Activated naive CD4-positive, alpha-beta T cell treated with anti-CD3 and anti-CD28 coated beads, Interleukin-2, amount 50 U/mL, for 16 hours (primary cell): ENCODE measurements around the gene DIP2B.
A peak's percentile ranks its signal among the peaks of the same experiment; 100 is the strongest.

Experiments
- DNase-seq: peaks from one replicate; pipeline ENCODE4 v3.0.0-alpha.2; 2020

Gene DIP2B

GRCh38 chr12:50614167-50614759, 109.5 kb downstream of the DIP2B start:
- DNase-seq, result no peak

- DNase-seq, result no peak
Measured at GRCh38 chr12:50615145-50615906, 110.5 kb downstream of the DIP2B start.

GRCh38 chr12:50615907-50616296, 111.1 kb downstream of the DIP2B start:
- no peak for DNase-seq

GRCh38 chr12:50617657-50618056, 112.9 kb downstream of the DIP2B start:
- no peak for DNase-seq

- DNase-seq, result no peak
Measured at GRCh38 chr12:50618864-50619609, 114.3 kb downstream of the DIP2B start.

GRCh38 chr12:50619610-50619958, 114.8 kb downstream of the DIP2B start:
- no peak for DNase-seq

DNA sequence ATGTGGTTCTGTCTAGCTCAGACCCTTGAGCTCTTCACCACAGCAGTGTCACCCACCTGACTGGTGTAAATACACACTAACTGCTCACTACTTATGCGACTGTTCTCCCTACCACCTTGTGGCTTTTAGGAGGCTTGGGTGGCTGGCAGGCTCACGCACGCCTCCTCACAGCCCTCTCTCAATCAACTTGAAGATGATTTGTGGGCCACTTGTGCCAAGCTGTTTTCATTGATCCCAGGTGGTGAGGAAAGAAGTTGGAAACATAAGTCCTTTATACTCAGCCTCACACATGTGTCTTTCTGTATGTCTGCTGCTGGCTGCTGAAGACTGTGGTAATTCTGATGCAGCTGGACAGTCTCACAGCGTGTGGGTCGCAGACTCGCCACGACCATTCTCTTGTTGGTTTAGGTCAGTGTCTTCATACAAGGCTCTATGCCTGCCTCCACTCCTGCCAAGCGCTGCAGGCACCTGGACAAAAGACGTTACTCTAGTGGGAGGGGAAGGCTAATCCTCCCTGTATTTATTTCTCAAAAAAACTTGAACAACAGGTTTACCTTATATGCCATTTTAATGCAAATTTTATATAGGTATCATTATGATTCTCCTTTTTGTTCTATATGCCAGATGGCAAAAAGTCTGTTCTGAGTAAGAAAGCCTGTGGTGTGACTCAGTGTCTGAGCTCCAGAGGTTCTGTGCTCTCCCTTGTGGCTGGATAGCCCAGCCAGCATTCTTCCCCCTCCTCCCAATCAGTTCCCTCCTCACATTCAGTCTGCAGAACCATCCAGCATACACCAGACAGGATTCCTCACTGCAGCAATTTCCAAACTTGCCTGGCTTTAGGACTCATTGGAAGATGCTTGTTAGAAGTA, 115.6 kb downstream of the DIP2B start:
- peak; percentile 25 for DNase-seq

DNA sequence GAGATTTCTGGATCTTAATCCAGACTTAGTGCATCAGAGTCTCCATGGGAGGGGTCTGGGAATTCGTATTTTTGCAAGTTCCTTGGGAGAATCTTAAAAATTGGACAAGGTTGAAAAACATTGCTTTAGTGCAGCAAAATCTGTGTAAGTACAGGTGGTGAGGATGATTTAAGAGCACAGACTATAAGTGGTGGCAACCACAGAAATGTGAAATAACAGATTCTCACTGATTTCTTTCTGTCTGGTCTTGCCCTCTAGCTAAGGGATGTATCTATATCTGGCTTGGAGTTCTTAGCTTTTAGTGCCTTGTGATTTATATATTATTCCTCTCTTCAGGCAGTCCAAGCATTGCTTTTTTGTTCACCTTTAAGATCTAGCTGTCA, 116.2 kb downstream of the DIP2B start:
- DNase-seq, result no peak

DNA sequence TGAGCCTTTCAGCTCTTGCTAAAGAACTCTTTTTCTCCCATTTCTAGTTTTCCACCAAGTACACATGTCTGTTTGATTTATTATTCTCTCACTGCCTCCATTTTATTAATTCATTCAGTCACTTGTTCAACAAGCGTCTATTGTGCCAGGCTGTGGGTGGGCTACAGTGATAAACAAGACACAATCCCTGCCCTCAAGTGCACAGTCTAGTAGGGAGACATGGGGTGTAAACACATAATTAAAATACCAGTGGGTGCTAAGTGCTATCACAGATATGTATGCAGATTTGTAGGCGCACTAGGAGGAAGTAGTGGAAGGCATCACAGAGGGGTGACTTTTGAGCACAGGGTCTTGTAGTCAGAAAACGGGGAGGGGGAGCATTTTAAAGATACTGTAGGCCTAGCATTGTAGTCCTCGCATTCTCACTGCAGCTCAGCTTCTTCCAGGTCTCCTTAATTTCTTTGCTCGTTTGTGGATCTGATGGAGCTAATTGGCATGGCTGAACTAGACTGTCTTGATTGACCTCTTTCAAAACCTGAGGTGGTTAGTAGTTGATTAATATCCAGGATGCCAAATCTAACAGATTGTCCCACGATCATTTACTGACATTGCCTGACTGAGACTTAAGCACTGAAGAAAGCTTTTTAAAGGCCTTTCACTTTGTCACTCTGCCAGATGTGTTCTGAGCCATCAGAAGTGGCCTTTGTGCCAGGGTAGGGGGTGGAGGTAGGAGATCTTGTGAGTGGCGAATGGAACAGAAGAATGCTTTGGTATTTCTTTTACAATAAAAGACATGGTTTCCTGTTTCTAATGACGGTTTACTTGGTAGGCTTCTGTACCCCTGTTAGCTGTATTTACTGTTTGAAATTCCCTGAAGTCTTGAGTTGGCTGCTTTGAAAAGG, 116.9 kb downstream of the DIP2B start:
- no peak for DNase-seq

DNA sequence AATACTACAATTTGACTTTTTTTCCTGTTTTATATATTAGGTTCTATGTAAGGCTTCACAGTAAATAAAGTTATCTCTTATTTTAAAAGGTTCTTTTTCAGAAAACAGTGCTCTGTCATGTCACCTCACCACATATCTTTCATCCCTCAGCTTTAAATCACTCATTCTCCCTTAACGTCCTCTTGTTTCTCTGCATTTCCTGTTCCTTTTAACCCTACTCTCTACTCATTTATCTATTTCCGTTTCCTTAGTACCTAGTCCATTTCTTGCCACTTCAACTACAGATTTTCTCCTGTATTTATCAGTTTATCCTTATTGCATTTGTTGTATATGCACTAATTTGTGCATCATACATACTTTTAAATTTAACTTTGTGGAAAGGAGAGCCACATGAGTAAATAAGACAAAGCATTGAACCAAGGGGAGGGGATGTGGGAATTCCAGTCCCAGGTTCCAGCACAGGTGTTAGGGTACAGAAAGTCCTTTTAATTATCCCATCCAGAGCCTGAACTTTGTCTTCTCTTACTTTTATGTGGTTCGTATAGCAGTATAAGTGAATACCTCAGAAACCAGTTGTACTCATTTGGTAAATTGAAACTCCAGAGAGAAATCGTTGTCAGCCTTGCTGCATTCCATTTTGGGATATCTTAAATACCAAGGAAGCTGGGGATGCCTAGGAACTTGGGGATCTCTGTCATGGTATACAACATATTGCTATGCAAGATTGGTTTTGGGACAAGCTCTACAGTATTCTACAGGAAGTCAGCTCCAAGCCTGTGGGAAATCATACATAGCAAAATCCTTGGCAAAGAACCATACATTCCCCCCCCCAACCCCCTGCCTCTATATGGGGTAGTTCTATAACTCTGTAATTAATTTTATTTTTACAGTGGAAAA, 120.5 kb downstream of the DIP2B start:
- no peak for DNase-seq

DNA sequence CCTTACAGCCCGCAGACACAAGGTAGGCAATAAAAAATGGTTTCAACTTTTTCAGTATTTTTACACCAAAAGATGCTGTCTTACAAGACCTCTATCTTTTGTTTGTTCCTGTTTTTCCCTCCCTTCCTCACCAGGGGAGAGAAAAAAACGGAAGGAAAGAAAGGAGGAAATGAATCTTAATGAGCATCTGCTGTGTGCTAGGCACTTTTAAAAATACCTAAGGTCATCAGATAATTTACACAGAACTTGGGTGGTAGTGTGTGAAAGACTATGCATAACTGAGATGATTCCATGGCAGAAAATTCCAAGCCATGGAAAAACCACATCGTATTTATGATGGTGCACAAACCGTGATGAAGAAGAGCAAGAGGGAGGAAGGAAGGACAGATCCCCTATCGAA, 121.2 kb downstream of the DIP2B start:
- DNase-seq, result no peak

- no peak for DNase-seq
Measured at GRCh38 chr12:50627491-50627890, 122.7 kb downstream of the DIP2B start.

GRCh38 chr12:50628394-50628793, 123.6 kb downstream of the DIP2B start:
- no peak for DNase-seq

GRCh38 chr12:50633955-50634354, 129.2 kb downstream of the DIP2B start:
- no peak for DNase-seq

DNA sequence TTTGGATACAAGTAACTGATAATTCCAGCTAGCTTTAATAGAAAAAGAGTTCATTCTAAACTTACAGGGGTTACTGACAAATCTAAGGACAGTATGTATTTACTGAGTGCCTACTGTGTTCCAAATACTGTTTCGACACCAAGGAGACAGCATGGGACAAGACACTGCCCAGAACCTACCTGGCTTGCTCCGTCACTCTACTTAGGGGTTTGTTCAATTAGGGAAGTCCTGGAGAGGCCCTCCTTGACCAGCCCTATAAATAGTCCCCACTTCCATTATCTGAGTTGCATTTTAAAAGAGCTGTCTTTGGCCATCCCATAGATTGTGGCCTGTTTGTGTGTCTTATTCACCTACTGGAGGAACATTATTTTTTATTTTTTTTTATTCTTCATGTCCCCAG, 129.6 kb downstream of the DIP2B start:
- no peak for DNase-seq

GRCh38 chr12:50635364-50635763, 130.6 kb downstream of the DIP2B start:
- no peak for DNase-seq

GRCh38 chr12:50635857-50636256, 131.1 kb downstream of the DIP2B start:
- no peak for DNase-seq

GRCh38 chr12:50636505-50636904, 131.7 kb downstream of the DIP2B start:
- DNase-seq, result no peak

DNA sequence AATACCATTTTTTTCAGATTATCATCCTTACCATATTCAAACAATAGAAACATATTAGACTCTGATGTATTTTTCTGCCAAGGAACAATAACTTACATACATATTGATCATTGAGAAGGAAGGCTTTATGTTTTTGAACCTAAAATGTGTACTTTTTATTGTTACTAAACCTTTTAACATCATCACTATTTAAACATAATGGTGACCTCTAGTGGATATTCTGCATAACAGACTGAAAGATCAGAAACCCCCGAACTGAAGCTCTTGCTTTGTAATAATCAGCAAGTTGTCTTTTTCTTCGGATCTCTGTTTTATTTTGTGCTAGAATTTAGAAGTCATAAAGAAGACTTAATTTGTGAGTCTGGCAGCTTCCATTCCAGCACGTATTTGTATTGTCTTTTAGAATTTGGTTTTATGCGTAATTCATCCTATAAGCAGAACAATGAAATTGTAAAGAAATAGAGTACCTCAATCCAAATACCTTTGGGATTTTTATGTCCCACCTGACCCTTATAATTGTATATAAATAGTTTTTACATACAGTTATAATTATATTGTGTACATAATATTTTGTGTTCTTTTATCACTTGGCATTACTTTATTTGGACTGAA, 133.2 kb downstream of the DIP2B start:
- no peak for DNase-seq

- DNase-seq, result no peak
Measured at GRCh38 chr12:50638482-50638880, 133.7 kb downstream of the DIP2B start.

DNA sequence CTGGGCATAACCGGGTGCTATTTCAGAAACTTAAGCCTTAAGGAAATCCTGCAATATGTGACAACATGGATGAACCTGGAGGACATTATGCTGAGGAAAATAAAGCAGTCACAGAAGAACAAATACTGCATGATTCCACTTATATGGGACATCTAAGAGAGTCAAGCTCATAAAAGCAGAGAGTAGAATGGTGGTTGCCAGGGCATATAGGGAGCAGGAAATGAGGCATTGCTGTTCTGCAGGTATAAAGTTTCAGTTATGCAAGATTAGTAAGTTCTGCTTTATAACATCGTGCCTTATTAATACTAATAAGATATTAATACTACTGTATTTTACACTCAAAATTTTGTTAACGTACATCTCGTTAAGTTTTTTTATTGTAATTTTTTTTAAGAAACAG, 134.9 kb downstream of the DIP2B start:
- DNase-seq, result no peak
